NAMALWA (cell line): ENCODE measurements around the gene GRIN1.
"Not testable (repeated sequence)": the region's sequence is repeated elsewhere in the genome, so short reads cannot be mapped to it uniquely, and the experiment has no call there.

Experiments
- DNase-seq: peaks from one replicate; pipeline ENCODE4 v3.0.0-alpha.2; 2015; ENCODE audit warnings: low spot score

GRIN1 gene

DNA sequence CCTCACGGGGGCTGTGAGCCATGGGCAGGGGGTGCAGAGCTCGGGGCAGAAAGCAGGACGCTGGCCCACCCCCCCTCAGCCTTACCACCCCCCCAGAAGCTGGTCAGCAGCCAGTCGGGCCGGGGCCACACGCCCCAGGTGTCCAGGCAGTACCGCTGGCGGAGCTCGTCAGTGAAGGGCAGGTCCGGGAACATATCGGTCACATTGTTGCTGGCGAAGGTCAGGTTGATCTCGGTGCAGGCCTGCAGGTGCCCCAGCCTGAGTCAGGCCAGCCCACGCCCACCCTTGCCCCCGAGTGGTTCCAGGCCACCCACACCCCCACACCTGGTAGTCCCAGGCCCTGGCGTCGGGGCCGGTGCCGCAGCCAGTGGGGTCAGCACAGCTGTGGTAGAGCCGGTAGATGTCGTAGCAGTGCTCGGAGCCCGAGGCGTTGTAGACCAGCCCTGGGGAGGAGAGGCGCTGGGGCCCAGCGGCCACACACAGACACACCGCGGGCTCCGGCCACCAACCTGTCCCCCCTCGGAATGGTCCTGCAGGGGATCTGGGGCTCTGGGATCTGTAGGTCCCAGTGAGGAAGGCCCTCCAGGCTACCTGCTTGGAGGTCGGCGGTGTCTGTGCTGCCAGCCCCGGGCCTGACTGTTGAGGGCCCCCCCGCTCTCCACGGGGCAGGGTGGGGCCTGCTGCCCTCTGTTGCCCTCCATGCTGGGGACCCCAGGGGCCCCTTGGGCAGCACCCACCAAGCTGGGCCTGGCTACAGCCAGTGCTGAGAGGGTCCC, 27.0 kb upstream of the GRIN1 start:
- no peak for DNase-seq

DNA sequence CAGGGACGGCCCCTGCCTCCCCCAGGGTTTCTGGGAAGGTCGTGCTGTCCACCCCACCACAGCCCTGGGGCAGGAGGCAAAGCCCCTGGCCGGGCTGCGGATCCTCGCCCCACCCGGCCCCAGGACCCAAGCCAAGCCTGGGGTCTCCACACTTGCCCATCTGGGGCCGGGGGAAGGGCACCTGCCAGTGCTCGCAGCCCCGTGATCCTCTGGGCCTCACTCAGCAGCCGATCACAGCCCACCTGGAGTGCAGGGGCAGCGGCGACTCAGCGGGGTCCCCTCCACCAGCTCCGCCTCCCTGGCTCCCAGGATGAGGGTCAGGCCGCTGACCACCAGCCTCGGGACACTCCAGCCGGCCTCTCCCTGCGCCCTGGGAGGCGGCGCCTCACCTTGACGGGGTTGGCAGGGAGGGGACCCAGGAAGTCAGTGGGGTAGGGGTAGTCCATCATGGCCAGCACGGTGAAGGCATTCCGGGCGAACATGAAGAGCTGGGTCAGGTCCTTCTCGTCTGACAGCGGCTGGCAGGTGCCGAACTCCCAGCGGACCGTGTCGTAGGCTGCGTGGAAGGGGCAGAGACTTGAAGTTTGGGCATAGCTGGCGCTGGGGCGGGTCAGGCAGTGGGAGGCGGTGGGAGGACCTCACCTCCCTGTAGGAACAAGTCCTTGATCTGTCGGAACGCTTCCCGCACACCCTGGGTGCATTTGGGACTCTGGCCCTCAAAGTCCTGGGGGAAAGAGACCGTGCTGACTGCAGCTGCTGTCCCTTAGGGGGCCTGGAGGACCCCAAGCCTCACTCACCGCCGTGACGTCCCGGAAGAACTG, 26.2 kb upstream of the GRIN1 start:
- no peak for DNase-seq

DNA sequence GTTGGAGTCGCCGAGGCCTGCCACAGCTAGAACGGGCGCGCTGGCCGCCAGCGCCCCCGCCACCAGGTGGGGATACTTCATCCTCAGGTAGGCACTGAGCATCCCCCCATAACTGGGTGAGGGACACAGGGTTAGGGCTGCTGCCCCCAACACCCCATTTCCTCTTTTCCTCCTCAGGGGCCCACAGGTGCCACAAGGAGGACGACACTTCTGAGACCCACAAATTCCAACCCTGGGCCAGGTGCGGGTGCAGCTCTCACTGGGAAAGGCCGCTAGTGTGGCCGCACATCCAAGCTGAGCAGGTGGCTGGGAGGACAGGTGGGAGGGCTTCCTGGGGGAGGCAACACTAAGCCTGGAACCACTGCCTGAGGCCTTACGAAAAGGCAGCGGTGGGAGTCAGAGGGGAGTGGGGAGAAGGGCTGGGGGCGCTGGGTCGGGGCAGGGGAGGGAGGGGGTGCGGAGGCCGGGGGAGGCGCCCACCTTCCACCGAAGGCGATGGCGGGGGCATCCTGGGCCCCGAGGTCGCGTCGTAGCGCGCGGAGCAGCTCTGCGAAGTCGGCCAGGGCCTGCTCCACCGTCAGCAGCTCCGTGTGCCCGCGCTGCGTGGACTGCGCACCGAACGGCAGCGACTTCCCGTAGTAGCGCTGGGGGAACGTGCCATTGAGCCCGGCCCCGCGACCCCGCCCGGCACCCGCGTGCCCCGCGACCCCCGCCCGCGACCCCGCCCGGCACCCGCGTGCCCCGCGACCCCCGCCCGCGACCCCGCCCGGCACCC, 25.4 kb upstream of the GRIN1 start:
- no peak for DNase-seq

GRCh38 chr9:137114220-137114612, 24.7 kb upstream of the GRIN1 start:
- no peak for DNase-seq

DNA sequence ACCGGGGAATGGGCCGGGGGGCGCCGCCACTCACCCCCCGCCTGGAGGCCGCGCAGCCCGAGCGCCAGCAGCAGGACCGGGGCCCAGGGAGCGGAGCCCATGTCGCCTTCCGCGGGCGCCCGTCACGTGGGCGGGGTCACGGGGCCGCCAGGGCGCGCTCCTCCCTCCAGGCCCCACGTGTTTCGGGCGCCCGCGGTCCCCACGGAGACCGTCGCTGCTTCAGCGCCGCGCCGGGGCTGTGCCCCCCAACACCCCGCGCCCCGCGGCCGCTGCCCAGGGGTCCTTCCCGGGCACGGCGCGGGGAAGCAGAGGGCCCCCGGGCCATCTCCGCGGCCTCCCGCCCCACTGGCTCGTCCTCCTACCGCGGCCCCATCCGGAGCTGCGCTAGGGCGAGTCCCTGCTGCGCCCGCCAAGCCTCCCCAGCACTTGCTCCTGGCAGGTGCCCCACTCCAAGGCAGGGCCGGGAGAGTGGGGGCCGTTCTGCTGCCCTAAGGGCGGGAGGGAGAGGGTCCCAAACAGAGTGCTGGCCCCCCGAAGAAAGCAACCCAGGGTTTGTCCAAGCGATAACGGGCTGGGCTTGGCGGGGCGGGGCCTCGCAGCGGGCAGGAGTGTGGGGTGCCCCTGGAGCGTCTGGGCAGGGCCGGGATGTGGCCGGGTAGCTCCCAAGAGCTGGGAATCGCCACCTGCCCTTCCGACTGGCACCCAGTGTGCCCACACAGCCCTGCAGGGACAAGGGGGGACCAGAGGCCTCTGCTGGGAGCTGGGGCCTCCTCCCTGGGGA, 24.2 kb upstream of the GRIN1 start, which contains the start of gene DPP7:
Gene DPP7 (minus strand): TSS at position 121 of the 781 bp plus-strand sequence. CDS start 20 bp downstream, at position 101.
- DNase-seq = peak; percentile 79

GRCh38 chr9:137115394-137116026, 23.4 kb upstream of the GRIN1 start:
- DNase-seq = no peak

DNA sequence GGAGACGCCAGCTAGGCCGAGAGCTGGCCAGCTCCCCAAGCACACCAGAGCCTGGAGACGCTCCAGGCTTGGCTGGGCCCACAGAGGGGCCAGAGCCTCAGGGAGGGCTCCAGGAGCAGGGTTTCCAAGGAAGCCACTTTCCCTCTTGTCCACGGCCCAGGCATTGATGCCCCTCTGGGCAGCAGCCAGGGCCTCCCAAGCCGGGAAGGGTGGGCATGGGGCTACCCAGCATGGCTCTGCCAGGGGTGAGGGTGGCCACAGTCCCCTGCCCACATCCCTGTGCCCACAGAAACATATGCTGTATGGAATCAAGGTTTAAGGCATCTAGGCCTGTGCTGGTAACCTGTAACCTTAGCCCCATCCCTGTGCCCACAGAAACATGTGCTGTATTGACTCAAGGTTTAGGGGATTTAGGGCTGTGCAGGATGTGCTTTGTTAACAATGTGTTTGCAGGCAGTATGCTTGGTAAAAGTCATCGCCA, 22.9 kb upstream of the GRIN1 start:
- DNase-seq = no peak

DNA sequence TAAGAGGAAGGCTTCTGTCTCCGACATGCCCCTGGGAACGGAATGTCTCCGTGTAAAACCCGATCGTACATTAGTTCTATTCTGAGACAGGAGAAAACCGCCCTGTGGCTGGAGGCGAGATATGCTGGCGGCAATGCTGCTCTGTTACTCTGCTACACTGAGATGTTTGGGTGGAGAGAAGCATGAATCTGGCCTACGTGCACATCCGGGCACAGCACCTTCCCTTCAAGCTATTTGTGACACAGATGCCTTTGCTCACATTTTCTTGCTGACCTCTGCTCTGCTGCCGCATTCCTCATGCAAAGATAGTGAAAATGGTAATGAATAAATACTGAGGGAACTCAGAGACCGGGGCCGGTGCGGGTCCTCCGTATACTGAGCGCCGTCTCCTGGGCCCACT, 22.2 kb upstream of the GRIN1 start:
- no peak for DNase-seq

DNA sequence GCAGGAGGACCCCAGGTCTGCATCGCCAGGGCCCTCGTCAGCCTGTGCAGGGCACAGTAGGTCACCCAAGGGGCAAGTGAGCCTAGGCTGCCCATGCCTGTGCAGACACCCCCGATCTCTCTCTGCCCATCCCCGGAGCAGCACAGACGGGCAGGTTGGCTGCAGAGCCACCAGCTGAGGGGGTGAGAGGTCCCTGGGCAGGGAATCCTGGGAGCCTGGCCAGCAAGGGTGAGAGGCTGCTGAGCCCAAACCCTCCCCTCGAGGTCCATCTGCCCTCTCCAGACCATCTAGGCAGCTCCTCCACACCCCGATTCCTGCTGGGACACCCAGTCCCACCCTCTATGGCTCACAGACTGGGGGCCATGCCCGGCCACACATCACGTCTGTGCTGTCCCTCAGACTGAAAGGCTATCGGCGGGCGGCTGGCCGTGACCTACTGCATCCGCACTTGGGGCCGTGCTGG, 21.7 kb upstream of the GRIN1 start:
- no peak for DNase-seq

GRCh38 chr9:137118092-137118603, 20.8 kb upstream of the GRIN1 start:
- not testable (repeated sequence) for DNase-seq

DNA sequence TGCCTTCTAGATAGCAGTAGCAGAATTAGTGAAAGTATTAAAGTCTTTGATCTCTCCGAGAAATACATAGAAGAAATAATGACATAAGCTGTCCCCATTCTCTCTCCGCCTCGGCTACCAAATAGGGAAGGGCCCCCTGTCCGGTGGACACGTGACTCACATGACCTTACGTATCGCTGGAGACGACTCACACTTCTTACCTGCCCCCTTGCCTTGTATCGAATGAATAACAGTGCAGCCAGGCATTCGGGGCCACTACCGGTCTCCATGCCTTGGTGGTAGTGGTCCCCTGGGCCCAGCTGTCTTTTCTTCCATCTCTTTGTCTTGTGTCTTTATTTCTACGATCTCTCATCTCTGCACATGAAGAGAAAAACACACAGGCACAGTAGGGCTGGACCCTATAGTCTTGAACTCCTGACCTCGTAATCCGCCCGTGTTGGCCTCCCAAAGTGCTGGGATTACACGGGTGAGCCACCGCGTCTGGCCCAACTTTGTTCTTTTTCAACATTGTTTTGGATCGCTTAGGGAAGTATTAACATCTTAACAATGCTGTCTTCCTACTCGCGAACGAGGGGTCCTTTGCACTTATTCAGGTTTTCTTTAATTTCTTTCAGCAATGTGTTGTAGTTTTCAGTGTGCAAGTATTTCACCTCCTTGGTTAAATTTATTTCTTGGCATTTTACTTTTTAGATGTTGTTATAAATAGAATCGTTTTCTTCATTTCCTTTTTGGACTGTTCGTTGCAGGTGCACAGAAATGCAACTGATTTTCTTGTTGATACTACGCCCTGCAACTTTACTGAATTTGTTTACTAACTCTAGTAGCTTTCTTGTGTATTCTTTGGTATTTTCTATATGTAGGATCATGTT, 16.8 kb upstream of the GRIN1 start:
- peak; percentile 81 for DNase-seq

DNA sequence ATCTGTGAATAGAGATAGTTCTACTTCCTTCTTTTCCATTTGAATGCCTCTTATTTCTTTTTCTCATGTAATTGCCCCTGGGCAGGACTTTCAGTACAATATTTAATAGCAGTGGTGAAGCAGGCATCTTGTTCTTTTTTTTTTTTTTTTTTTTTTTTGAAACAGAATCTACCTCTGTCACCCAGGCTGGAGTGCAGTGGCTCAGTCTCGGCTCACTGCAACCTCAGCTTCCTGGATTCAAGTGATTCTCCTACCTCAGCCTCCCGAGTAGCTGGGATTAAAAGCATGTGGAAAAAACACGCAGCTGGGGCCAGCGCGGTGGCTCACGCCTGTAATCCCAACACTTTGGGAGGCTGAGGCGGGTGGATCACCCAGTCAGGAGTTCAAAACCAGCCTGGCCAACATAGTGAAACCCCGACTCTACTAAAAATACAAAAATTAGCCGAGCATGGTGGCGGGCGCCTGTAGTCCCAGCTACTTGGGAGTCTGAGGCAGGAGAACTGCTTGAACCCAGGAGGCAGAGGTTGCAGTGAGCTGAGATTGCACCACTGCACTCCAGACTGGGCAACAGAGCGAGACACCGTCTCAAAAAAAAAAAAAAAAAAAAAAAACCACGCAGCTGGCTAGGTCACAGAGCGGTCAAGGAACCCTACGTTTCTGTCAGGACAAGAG, 16.0 kb upstream of the GRIN1 start:
- DNase-seq = not testable (repeated sequence)

GRCh38 chr9:137123468-137123837, 15.5 kb upstream of the GRIN1 start:
- DNase-seq = peak; percentile 62

GRCh38 chr9:137123952-137124462, 14.9 kb upstream of the GRIN1 start:
- not testable (repeated sequence) for DNase-seq

GRCh38 chr9:137126786-137127185, 12.2 kb upstream of the GRIN1 start:
- no peak for DNase-seq

DNA sequence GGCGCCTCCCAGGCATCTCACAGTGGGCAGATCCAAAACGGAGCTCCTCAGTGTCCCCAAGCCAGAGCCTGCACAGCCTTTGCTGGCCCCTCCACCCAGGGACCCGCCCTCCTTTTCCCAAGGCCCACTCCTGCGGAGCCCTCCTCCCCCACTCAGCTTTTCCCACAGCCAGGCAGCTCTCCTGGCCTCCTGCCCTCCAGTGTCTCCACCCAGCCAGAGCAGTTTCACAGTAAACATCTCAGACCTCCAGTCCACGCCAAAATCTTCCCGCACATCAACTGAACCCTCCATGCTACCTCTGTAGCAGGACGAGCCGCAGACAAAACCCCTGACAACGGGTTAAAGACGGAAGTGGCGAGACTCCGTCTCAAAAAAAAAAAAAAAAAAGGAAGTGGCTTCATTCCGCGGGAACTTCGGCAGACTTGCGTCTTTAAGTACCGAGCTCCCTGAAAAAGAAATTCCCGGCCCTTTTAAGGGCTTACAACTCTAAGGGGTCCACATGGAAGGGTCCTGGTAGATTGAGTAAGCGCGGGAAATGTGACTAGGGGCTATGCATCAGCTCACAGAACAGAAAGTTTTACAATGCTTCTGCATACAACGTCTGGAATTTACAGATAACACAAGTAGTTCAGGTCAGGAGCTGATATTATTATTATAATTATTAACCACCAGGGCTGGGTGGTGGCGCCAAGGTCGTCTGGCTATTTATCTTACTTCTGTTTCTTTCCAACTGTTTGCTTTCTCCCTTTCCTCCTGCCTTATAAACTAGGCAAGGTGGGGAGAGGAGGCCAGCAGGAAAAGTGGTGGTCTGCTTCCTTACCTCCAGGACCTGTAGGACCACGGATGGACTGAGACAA, 11.4 kb upstream of the GRIN1 start:
- peak; percentile 86 for DNase-seq

GRCh38 chr9:137128158-137128861, 10.6 kb upstream of the GRIN1 start:
- peak; percentile 65 for DNase-seq
